Common myeloid progenitor, CD34-positive (primary cell): Measurements from ENCODE around the gene SATB2.

Source experiments
- CTCF ChIA-PET: fragments of 350-600 bp; sonication (Branson Sonifier 250); formaldehyde crosslinking; loops from one replicate; lab custom pipeline; 2021; ENCODE audit warnings: antibody characterized with exemption; lab: Charles Lee
- POLR2A ChIA-PET: fragments of 350-600 bp; sonication (Branson Sonifier 250); formaldehyde crosslinking; loops from one replicate; lab custom pipeline; 2021; ENCODE audit warnings: antibody characterized with exemption; lab: Charles Lee
- DNase-seq, 3 donors: peaks; one replicate each; pipeline versions ENCODE4 v3.0.0 to v3.0.0-alpha.2; 2013
- H3K27ac ChIP-seq, 2 experiments: 1 replicate in 1 of 2; 2 replicates in 1 of 2; pipeline ENCODE4 v1.7.0; 2013; ENCODE audit warnings: inconsistent platforms in 2 of 2, low read length in 2 of 2, mild to moderate bottlenecking in 2 of 2, low read depth in 1 of 2, moderate library complexity in 1 of 2; ENCODE audit not compliant: severe bottlenecking in 2 of 2, insufficient read depth in 1 of 2, poor library complexity in 1 of 2
- H3K27me3 ChIP-seq, 5 experiments: replicated peaks in 2 of 5; 1 replicate in 3 of 5; 2 replicates in 2 of 5; pipeline versions ENCODE4 v1.6.1 to v1.7.0; 2013; ENCODE audit warnings: low read length in 4 of 5, mild to moderate bottlenecking in 2 of 5, moderate library complexity in 2 of 5, inconsistent platforms in 1 of 5; ENCODE audit not compliant: insufficient read depth in 5 of 5, control insufficient read depth in 4 of 5
- H3K36me3 ChIP-seq, 4 experiments: 1 replicate in 2 of 4; 2 replicates in 2 of 4; pipeline versions ENCODE4 v1.6.1 to v1.7.0; 2013; ENCODE audit warnings: low read length in 3 of 4, control low read depth in 1 of 4, mild to moderate bottlenecking in 1 of 4; ENCODE audit not compliant: control insufficient read depth in 4 of 4, insufficient read depth in 4 of 4
- H3K4me1 ChIP-seq, 4 experiments: 1 replicate in 3 of 4; 2 replicates in 1 of 4; pipeline versions ENCODE4 v1.6.1 to v1.7.1; 2013; ENCODE audit warnings: low read length in 3 of 4, mild to moderate bottlenecking in 3 of 4, control low read depth in 1 of 4, inconsistent platforms in 1 of 4, moderate library complexity in 1 of 4; ENCODE audit not compliant: control insufficient read depth in 4 of 4, insufficient read depth in 4 of 4; ENCODE audit errors: control extremely low read depth in 1 of 4
- H3K4me3 ChIP-seq, 7 experiments: 1 replicate in 4 of 7; 2 replicates in 3 of 7; pipeline versions ENCODE4 v1.5.1 to v1.7.0; 2013; ENCODE audit warnings: mild to moderate bottlenecking in 7 of 7, low read length in 6 of 7, moderate library complexity in 6 of 7, inconsistent platforms in 2 of 7, low read depth in 2 of 7, control low read depth in 1 of 7; ENCODE audit not compliant: insufficient read depth in 4 of 7, control insufficient read depth in 1 of 7; ENCODE audit errors: extremely low read depth in 1 of 7
- H3K9me3 ChIP-seq, 5 experiments: 1 replicate in 4 of 5; 2 replicates in 1 of 5; pipeline versions ENCODE4 v1.6.1 to v1.7.1; 2013; ENCODE audit warnings: low read length in 4 of 5, mild to moderate bottlenecking in 2 of 5, inconsistent platforms in 1 of 5, low read depth in 1 of 5, moderate library complexity in 1 of 5; ENCODE audit not compliant: control insufficient read depth in 4 of 5, insufficient read depth in 2 of 5; ENCODE audit errors: control extremely low read depth in 1 of 5
- WGBS: methylation state at CpG from one replicate; pipeline ENCODE4 v1.1.5; 2013; ENCODE audit not compliant: insufficient coverage; 5-methylcytosine and 5-hydroxymethylcytosine counted together

SATB2 gene

GRCh38 chr2:199388728-199389268 is 68.9 kb downstream of the SATB2 start:
- no peaks in the 10 kb centered on the region for H3K9me3 ChIP-seq
- no peak overlapping the region for H3K4me3 ChIP-seq
- WGBS, result no CpG with 5 or more reads among the region's 1 CpG
- no peak overlapping the region for H3K27ac ChIP-seq
- ChIA-PET CTCF (no interaction called here), POLR2A (no interaction called here)
- no peak for DNase-seq
- no peaks in the 10 kb centered on the region for H3K36me3 ChIP-seq
- no peaks in the 10 kb centered on the region for H3K4me1 ChIP-seq
- H3K27me3 ChIP-seq, result peaks cover 4 to 17% (median 12%) of the 10 kb centered on the region in 5 experiments

GRCh38 chr2:199384043-199384442 is 73.7 kb downstream of the SATB2 start:
- DNase-seq, result no peak
- Histone ChIP-seq H3K4me1 (peaks cover 0 to 3% (median 2%) of the 10 kb centered on the region in 4 experiments), H3K36me3 (no peaks in the 10 kb centered on the region), H3K9me3 (peaks cover 0 to 1% (median 0%) of the 10 kb centered on the region in 5 experiments), H3K27ac (no peak overlapping the region), H3K27me3 (peaks cover 11 to 50% (median 32%) of the 10 kb centered on the region in 5 experiments), H3K4me3 (no peak overlapping the region)
- CTCF ChIA-PET, result no interaction called here
- POLR2A ChIA-PET, result no interaction called here
- WGBS, result no CpG with 5 or more reads among the region's 1 CpG

GRCh38 chr2:199383021-199383420 is 74.7 kb downstream of the SATB2 start:
- no peak for DNase-seq
- H3K36me3 ChIP-seq, result no peaks in the 10 kb centered on the region
- POLR2A ChIA-PET, result no interaction called here
- WGBS, result 79% methylated on average over 3 of the region's 4 CpGs
- CTCF ChIA-PET, result no interaction called here
- H3K27me3 ChIP-seq, result peaks cover 11 to 51% (median 35%) of the 10 kb centered on the region in 5 experiments
- no peak overlapping the region for H3K4me3 ChIP-seq
- peaks cover 0 to 1% (median 0%) of the 10 kb centered on the region in 5 experiments for H3K9me3 ChIP-seq
- H3K27ac ChIP-seq, result no peak overlapping the region
- H3K4me1 ChIP-seq, result peaks cover 0 to 3% (median 2%) of the 10 kb centered on the region in 4 experiments

GRCh38 chr2:199382091-199382490 is 75.6 kb downstream of the SATB2 start:
- peaks cover 0 to 3% (median 2%) of the 10 kb centered on the region in 4 experiments for H3K4me1 ChIP-seq

GRCh38 chr2:199381531-199381930 is 76.2 kb downstream of the SATB2 start:
- Histone ChIP-seq H3K4me3 (no peak overlapping the region), H3K9me3 (peaks cover 0 to 1% (median 0%) of the 10 kb centered on the region in 5 experiments), H3K4me1 (peaks cover 0 to 3% (median 2%) of the 10 kb centered on the region in 4 experiments), H3K27ac (no peak overlapping the region), H3K36me3 (no peaks in the 10 kb centered on the region), H3K27me3 (peaks cover 8 to 56% (median 32%) of the 10 kb centered on the region in 5 experiments)
- DNase-seq, result no peak
- ChIA-PET POLR2A (no interaction called here), CTCF (no interaction called here)
- 54% methylated on average over 5 of the region's 6 CpGs for WGBS

More at GRCh38 chr2:199382091-199382490, 75.6 kb downstream of the SATB2 start:
- DNase-seq, result no peak
- no peak overlapping the region for H3K27ac ChIP-seq
- ChIA-PET POLR2A (no interaction called here), CTCF (no interaction called here)
- peaks cover 8 to 53% (median 34%) of the 10 kb centered on the region in 5 experiments for H3K27me3 ChIP-seq
- no peaks in the 10 kb centered on the region for H3K36me3 ChIP-seq
- 12% methylated on average over 5 of the region's 6 CpGs for WGBS
- peaks cover 0 to 1% (median 0%) of the 10 kb centered on the region in 5 experiments for H3K9me3 ChIP-seq
- H3K4me3 ChIP-seq, result no peak overlapping the region

- no peaks in the 10 kb centered on the region for H3K36me3 ChIP-seq
- POLR2A ChIA-PET, result interaction anchor here (0.6 kb wide), 1 partner anchor 1055 kb away, joined by 3 read pairs; no protein-coding TSS in a partner anchor
- CTCF ChIA-PET, result no interaction called here
- H3K4me3 ChIP-seq, result no peak overlapping the region
- H3K4me1 ChIP-seq, result peaks cover 0 to 3% (median 2%) of the 10 kb centered on the region in 4 experiments
- peaks cover 8 to 59% (median 24%) of the 10 kb centered on the region in 5 experiments for H3K27me3 ChIP-seq
- no CpG with 5 or more reads among the region's 2 CpGs for WGBS
- no peak for DNase-seq
- H3K27ac ChIP-seq, result no peak overlapping the region
- peaks cover 0 to 1% (median 0%) of the 10 kb centered on the region in 5 experiments for H3K9me3 ChIP-seq
Measured at GRCh38 chr2:199378948-199379650, 78.6 kb downstream of the SATB2 start.

GRCh38 chr2:199370150-199370780 is 87.5 kb downstream of the SATB2 start:
- no peaks in the 10 kb centered on the region for H3K36me3 ChIP-seq
- POLR2A ChIA-PET, result no interaction called here
- CTCF ChIA-PET, result no interaction called here
- H3K4me1 ChIP-seq, result no peaks in the 10 kb centered on the region
- peaks cover 0 to 15% (median 3%) of the 10 kb centered on the region in 5 experiments for H3K27me3 ChIP-seq
- H3K27ac ChIP-seq, result no peak overlapping the region
- WGBS, result 98% methylated on average over 5 of the region's 6 CpGs
- DNase-seq, result no peak
- no peaks in the 10 kb centered on the region for H3K9me3 ChIP-seq
- no peak overlapping the region for H3K4me3 ChIP-seq
